Hepatocyte (in vitro differentiated cells): ENCODE results near the gene PRDM16.

ENCODE experiments used
- CTCF ChIP-seq: fragments of 200-600 bp; sonication (generic); IDR thresholded peaks from 2 replicates; pipeline ENCODE4 v1.5.1; 2016; ENCODE audit warnings: antibody characterized with exemption, mild to moderate bottlenecking; ENCODE audit not compliant: poor library complexity
- EZH2 ChIP-seq: fragments of 200-600 bp; sonication (generic); IDR thresholded peaks from 2 replicates; pipeline ENCODE4 v1.6.1; 2016; ENCODE audit warnings: antibody characterized with exemption, mild to moderate bottlenecking, borderline replicate concordance

GRCh38 chr1:3066826-3067225 lies 2.2 kb upstream of the PRDM16 start:
- no peak for TF ChIP-seq CTCF
- TF ChIP-seq EZH2, result no peak
